PC-3 (cell line): ENCODE measurements around the gene PLIN5.

Experiments
- EZH2 ChIP-seq: fragments of 300-600 bp; sonication (generic); IDR thresholded peaks from one replicate; pipeline ENCODE4 v1.6.1; 2017; ENCODE audit warnings: antibody characterized with exemption, mild to moderate bottlenecking, low read length; ENCODE audit not compliant: unreplicated experiment
- EZH2phosphoT487 ChIP-seq: fragments of 300-600 bp; sonication (generic); IDR thresholded peaks from 2 replicates; pipeline ENCODE4 v1.6.1; 2018; ENCODE audit warnings: mild to moderate bottlenecking, antibody characterized with exemption, low read length, borderline replicate concordance
- TF ChIP-seq, protein P1 (sequence below): fragments of 300-600 bp; sonication (generic); conservative IDR thresholded peaks from 2 replicates; pipeline ENCODE4 v1.5.1; 2017; ENCODE audit warnings: antibody characterized with exemption, low read depth, mild to moderate bottlenecking, low read length

DNA sequence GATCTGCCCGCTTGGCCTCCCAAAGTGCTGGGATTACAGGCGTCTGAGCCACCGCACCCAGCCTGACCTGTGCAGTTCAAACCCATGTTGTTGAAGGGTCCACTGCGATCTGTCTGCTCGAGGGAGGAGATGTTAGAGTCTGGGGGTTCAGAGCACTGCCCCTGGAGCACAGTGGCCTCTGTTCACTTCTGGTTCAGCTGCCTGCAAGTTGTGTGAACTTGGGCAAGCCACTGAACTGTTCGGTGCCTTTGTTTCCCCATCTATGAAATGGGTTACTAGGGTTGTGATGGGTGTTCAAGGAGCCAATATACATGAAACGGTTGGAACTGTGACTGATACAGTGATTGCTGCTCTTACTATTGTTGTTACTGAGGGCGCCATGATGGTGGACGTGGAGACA, 1.7 kb downstream of the PLIN5 start:
- TF ChIP-seq, protein P1, sequence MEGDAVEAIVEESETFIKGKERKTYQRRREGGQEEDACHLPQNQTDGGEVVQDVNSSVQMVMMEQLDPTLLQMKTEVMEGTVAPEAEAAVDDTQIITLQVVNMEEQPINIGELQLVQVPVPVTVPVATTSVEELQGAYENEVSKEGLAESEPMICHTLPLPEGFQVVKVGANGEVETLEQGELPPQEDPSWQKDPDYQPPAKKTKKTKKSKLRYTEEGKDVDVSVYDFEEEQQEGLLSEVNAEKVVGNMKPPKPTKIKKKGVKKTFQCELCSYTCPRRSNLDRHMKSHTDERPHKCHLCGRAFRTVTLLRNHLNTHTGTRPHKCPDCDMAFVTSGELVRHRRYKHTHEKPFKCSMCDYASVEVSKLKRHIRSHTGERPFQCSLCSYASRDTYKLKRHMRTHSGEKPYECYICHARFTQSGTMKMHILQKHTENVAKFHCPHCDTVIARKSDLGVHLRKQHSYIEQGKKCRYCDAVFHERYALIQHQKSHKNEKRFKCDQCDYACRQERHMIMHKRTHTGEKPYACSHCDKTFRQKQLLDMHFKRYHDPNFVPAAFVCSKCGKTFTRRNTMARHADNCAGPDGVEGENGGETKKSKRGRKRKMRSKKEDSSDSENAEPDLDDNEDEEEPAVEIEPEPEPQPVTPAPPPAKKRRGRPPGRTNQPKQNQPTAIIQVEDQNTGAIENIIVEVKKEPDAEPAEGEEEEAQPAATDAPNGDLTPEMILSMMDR = no peak
- no peak for TF ChIP-seq EZH2
- TF ChIP-seq EZH2phosphoT487 = no peak
